Type B pancreatic cell (in vitro differentiated cells): ENCODE data around the gene JAKMIP1. TPM values are rescaled to one million over a fixed set of nuclear protein-coding genes. Genes with fewer than 3 reads are reported as not detected.

Experiments used
- DNase-seq: peaks from one replicate; pipeline ENCODE4 v3.0.0; 2021; ENCODE audit warnings: mixed read lengths; ENCODE audit not compliant: unreplicated experiment; ENCODE audit errors: extremely low spot score
- H3K27ac Mint-ChIP-seq: 2 replicates; pipeline ENCODE4 v1.8.0; 2021; ENCODE audit warnings: mild to moderate bottlenecking, mixed read lengths
- H3K27me3 Mint-ChIP-seq: 2 replicates; pipeline ENCODE4 v1.8.0; 2021; ENCODE audit warnings: mixed read lengths
- H3K36me3 Mint-ChIP-seq: 2 replicates; pipeline ENCODE4 v1.8.0; 2021; ENCODE audit warnings: mixed read lengths
- H3K4me1 Mint-ChIP-seq: one replicate; pipeline ENCODE4 v1.8.0; 2021; ENCODE audit warnings: mixed read lengths; ENCODE audit not compliant: unreplicated experiment
- H3K4me3 Mint-ChIP-seq: 2 replicates; pipeline ENCODE4 v1.8.0; 2021; ENCODE audit warnings: mild to moderate bottlenecking, mixed read lengths
- H3K9me3 Mint-ChIP-seq: 2 replicates; pipeline ENCODE4 v1.8.0; 2021; ENCODE audit warnings: mixed read lengths
- CTCF ChIP-seq: fragments of 200-600 bp; sonication (generic); conservative IDR thresholded peaks from 2 replicates; pipeline ENCODE4 v1.5.0; 2021; ENCODE audit warnings: antibody characterized with exemption, mild to moderate bottlenecking
- total RNA-seq: library from RNA; stranded (reverse); gene quantifications from 2 replicates; pipeline ENCODE4 v1.2.1, GENCODE V29; 2021; ENCODE audit warnings: low replicate concordance

The JAKMIP1 gene
- total RNA-seq, 1 donor from 2014 or later: 0.89 TPM

- no peak for TF ChIP-seq CTCF
- no peaks in the 10 kb centered on the region for H3K36me3 Mint-ChIP-seq
- H3K4me1 Mint-ChIP-seq: no peaks in the 10 kb centered on the region
- no peak for DNase-seq
- H3K4me3 Mint-ChIP-seq: no peak overlapping the region
- H3K9me3 Mint-ChIP-seq: no peaks in the 10 kb centered on the region
- no peak overlapping the region for H3K27ac Mint-ChIP-seq
- H3K27me3 Mint-ChIP-seq: peaks cover 54% of the 10 kb centered on the region
Measured at GRCh38 chr4:6207602-6208001, 7.3 kb upstream of the JAKMIP1 start.

DNA sequence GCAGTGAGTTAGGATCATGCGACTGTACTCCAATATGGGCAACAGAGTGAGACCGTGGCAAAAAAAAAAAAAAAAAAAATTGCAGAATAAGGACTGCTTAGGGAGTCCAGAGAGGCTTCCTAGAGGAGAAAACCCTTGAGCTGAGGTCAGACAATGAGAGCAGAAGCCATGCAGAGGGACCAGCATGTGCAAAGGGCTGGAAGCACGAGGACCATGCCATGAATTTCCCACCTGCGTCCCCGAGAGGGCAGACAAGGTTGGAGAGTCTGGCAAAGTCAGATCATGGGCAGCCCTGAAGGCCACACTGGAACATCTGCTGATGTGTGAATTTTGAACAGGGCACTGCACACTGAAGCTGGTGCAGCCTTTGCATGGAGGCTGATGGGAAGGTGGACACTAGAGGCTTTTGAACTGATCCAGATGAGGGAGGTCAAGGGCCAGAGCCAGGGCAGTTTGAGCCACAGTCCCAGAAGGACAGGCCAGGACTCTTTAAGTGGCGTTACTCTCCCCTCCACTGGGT is 6.5 kb upstream of the JAKMIP1 start:
- no peak for TF ChIP-seq CTCF
- Mint-ChIP-seq H3K9me3 (no peaks in the 10 kb centered on the region), H3K4me1 (no peaks in the 10 kb centered on the region), H3K27me3 (peaks cover 59% of the 10 kb centered on the region), H3K4me3 (no peak overlapping the region), H3K36me3 (no peaks in the 10 kb centered on the region), H3K27ac (no peak overlapping the region)
- no peak for DNase-seq

DNA sequence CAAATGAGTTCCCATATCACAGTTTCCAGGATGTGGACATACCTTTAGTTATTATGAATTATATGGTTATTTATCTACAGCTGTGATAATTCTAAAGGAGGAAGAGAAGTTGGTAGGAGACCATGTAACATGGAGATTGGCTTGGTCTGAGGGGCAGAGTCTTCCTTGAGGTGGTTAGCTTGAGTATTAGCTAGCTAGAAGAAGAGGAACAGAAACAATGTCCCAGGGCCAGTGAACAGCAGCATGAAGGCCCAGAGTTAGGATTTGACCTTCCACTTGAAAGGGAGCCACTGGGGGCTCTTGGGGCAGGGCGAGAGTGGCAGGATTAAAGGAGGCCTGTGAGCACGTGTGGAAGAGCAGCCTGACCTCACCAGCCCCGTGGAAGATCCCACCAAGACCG is 5.6 kb upstream of the JAKMIP1 start:
- no peak for TF ChIP-seq CTCF
- Mint-ChIP-seq H3K36me3 (peaks cover 3% of the 10 kb centered on the region), H3K27me3 (peaks cover 65% of the 10 kb centered on the region), H3K27ac (no peak overlapping the region), H3K4me3 (no peak overlapping the region), H3K9me3 (peaks cover 8% of the 10 kb centered on the region), H3K4me1 (no peaks in the 10 kb centered on the region)
- no peak for DNase-seq

GRCh38 chr4:6205567-6205931 is 5.2 kb upstream of the JAKMIP1 start:
- Mint-ChIP-seq H3K36me3 (peaks cover 4% of the 10 kb centered on the region), H3K27me3 (peaks cover 67% of the 10 kb centered on the region), H3K4me3 (no peak overlapping the region), H3K4me1 (no peaks in the 10 kb centered on the region), H3K27ac (no peak overlapping the region), H3K9me3 (peaks cover 9% of the 10 kb centered on the region)
- TF ChIP-seq CTCF: no peak
- DNase-seq: no peak

- no peak overlapping the region for H3K27ac Mint-ChIP-seq
- H3K36me3 Mint-ChIP-seq: peaks cover 4% of the 10 kb centered on the region
- H3K9me3 Mint-ChIP-seq: peaks cover 9% of the 10 kb centered on the region
- no peak for DNase-seq
- TF ChIP-seq CTCF: no peak
- peaks cover 67% of the 10 kb centered on the region for H3K27me3 Mint-ChIP-seq
- no peaks in the 10 kb centered on the region for H3K4me1 Mint-ChIP-seq
- no peak overlapping the region for H3K4me3 Mint-ChIP-seq
Measured at GRCh38 chr4:6204871-6205566, 4.7 kb upstream of the JAKMIP1 start.
